Endodermal cell (in vitro differentiated cells): ENCODE data around the gene OPTN. TPM values are rescaled to one million over a fixed set of nuclear protein-coding genes. Genes with fewer than 3 reads are reported as not detected.

ENCODE experiments used
- DNase-seq: peaks from one replicate; pipeline ENCODE4 v3.0.0-alpha.2; 2017
- H3K27ac ChIP-seq: 2 replicates; pipeline ENCODE4 v1.5.1; 2013; ENCODE audit warnings: mild to moderate bottlenecking, low read depth, low read length, moderate library complexity
- H3K27me3 ChIP-seq: 2 replicates; pipeline ENCODE4 v1.6.1; 2013; ENCODE audit warnings: mild to moderate bottlenecking, low read length, moderate library complexity; ENCODE audit not compliant: insufficient read depth, control insufficient read depth, poor library complexity, severe bottlenecking
- H3K36me3 ChIP-seq: 2 replicates; pipeline ENCODE4 v1.7.0; 2013; ENCODE audit warnings: mild to moderate bottlenecking, low read length, moderate library complexity; ENCODE audit not compliant: control insufficient read depth, insufficient read depth
- H3K4me1 ChIP-seq: one replicate; pipeline ENCODE4 v1.7.0; 2013; ENCODE audit warnings: low read length; ENCODE audit not compliant: control insufficient read depth, insufficient read depth
- H3K4me3 ChIP-seq: 2 replicates; pipeline ENCODE4 v1.5.1; 2013; ENCODE audit warnings: mild to moderate bottlenecking, low read length, moderate library complexity
- H3K9ac ChIP-seq: 2 replicates; pipeline ENCODE4 v1.6.1; 2013; ENCODE audit warnings: mild to moderate bottlenecking, low read length, moderate library complexity; ENCODE audit not compliant: poor library complexity, severe bottlenecking; ENCODE audit errors: extremely low read depth
- H3K9me3 ChIP-seq: 2 replicates; pipeline ENCODE4 v1.6.1; 2013; ENCODE audit warnings: mild to moderate bottlenecking, low read length, moderate library complexity; ENCODE audit not compliant: control insufficient read depth
- H3K27ac Mint-ChIP-seq: 2 replicates; pipeline ENCODE4 v1.8.0; 2020; ENCODE audit warnings: mixed read lengths
- H3K27me3 Mint-ChIP-seq: 2 replicates; pipeline ENCODE4 v1.8.0; 2021; ENCODE audit warnings: mild to moderate bottlenecking, mixed read lengths; ENCODE audit not compliant: insufficient read depth
- H3K36me3 Mint-ChIP-seq: 2 replicates; pipeline ENCODE4 v1.8.0; 2020; ENCODE audit warnings: low read depth, mixed read lengths
- H3K4me1 Mint-ChIP-seq: 2 replicates; pipeline ENCODE4 v1.8.0; 2020; ENCODE audit warnings: mixed read lengths
- H3K4me3 Mint-ChIP-seq: 2 replicates; pipeline ENCODE4 v1.8.0; 2020; ENCODE audit warnings: mild to moderate bottlenecking, moderate library complexity, mixed read lengths
- H3K9me3 Mint-ChIP-seq: 2 replicates; pipeline ENCODE4 v1.8.0; 2020; ENCODE audit warnings: mild to moderate bottlenecking, mixed read lengths
- CTCF ChIP-seq: fragments of 200-600 bp; sonication (generic); conservative IDR thresholded peaks from 2 replicates; pipeline ENCODE4 v1.5.0; 2021; ENCODE audit warnings: antibody characterized with exemption, mild to moderate bottlenecking
- WGBS, 2 experiments: methylation state at CpG; one replicate each; pipeline versions ENCODE4 v1.1.5 to v1.1.7; 2013; ENCODE audit warnings: missing lambda C conversion rate in 2 of 2, mixed read lengths in 1 of 2; ENCODE audit not compliant: insufficient coverage in 1 of 2, insufficient read length in 1 of 2; 5-methylcytosine and 5-hydroxymethylcytosine counted together
- total RNA-seq, 2 donors: library from RNA; stranded (reverse); fragmentation: NEBNext Ultra II Directional in 1 of 2; extraction: Animal tissue kit (Norgen Biotek cat#: 25700) in 1 of 2; gene quantifications; 2 replicates in 1 of 2; 3 replicates in 1 of 2; pipeline ENCODE4 v1.2.1, GENCODE V29; 2021

The OPTN gene
- total RNA-seq, 2 donors from 2014 or later = 22.7 to 23.3 TPM

- Histone ChIP-seq H3K9ac (peak within 1 kb of the TSS; percentile 85), H3K9me3 (no peaks in the 10 kb centered on the region), H3K27ac (peak within 1 kb of the TSS; percentile 53), H3K4me1 (no peaks in the 10 kb centered on the region), H3K27me3 (no peaks in the 10 kb centered on the region), H3K4me3 (peak within 1 kb of the TSS; percentile 97), H3K36me3 (peaks cover 9% of the 10 kb centered on the region)
- WGBS, 2 experiments = 4 to 8% methylated on average over 25 to 56 of the region's 56 CpGs
- Mint-ChIP-seq H3K4me3 (peak within 1 kb of the TSS; percentile 70), H3K4me1 (peaks cover 10% of the 10 kb centered on the region), H3K27me3 (no peaks in the 10 kb centered on the region), H3K36me3 (peaks cover 6% of the 10 kb centered on the region), H3K9me3 (no peaks in the 10 kb centered on the region), H3K27ac (peak within 1 kb of the TSS; percentile 77)
- peak; percentile 92 for TF ChIP-seq CTCF
- peak; percentile 100 for DNase-seq
Measured at GRCh38 chr10:13160934-13161856, 61.2 kb downstream of the OPTN start, which contains the start of gene MCM10. Gene MCM10, plus strand, starts transcription at chr10:13161558. Its CDS starts 2,645 bp downstream, at chr10:13164203.

- Histone ChIP-seq H3K9ac (peak overlapping the region; percentile 85), H3K36me3 (peaks cover 9% of the 10 kb centered on the region), H3K27ac (peak overlapping the region; percentile 53), H3K27me3 (no peaks in the 10 kb centered on the region), H3K4me3 (peak overlapping the region; percentile 97), H3K4me1 (no peaks in the 10 kb centered on the region), H3K9me3 (no peaks in the 10 kb centered on the region)
- peak overlapping the region; percentile 20 for H3K27ac Mint-ChIP-seq
- H3K27me3 Mint-ChIP-seq = no peaks in the 10 kb centered on the region
- 2 to 3% methylated on average over 15 to 18 of the region's 18 CpGs for WGBS, 2 experiments
- peak overlapping the region; percentile 70 for H3K4me3 Mint-ChIP-seq
- peaks cover 10% of the 10 kb centered on the region for H3K4me1 Mint-ChIP-seq
- no peak for TF ChIP-seq CTCF
- no peak for DNase-seq
- H3K36me3 Mint-ChIP-seq = peaks cover 8% of the 10 kb centered on the region
- no peaks in the 10 kb centered on the region for H3K9me3 Mint-ChIP-seq
Measured at GRCh38 chr10:13161857-13162271, 61.9 kb downstream of the OPTN start.

- WGBS, 2 experiments = 93 to 100% methylated on average over 2 to 3 of the region's 3 CpGs
- no peak for TF ChIP-seq CTCF
- no peaks in the 10 kb centered on the region for H3K27me3 ChIP-seq
- H3K4me1 Mint-ChIP-seq = peaks cover 10% of the 10 kb centered on the region
- no peak overlapping the region for H3K4me3 ChIP-seq
- no peak for DNase-seq
- H3K36me3 Mint-ChIP-seq = peaks cover 13% of the 10 kb centered on the region
- H3K27ac ChIP-seq = no peak overlapping the region
- H3K4me1 ChIP-seq = no peaks in the 10 kb centered on the region
- peaks cover 9% of the 10 kb centered on the region for H3K36me3 ChIP-seq
- no peak overlapping the region for H3K9ac ChIP-seq
- H3K9me3 Mint-ChIP-seq = no peaks in the 10 kb centered on the region
- no peak overlapping the region for H3K27ac Mint-ChIP-seq
- H3K27me3 Mint-ChIP-seq = no peaks in the 10 kb centered on the region
- H3K9me3 ChIP-seq = no peaks in the 10 kb centered on the region
- no peak overlapping the region for H3K4me3 Mint-ChIP-seq
Measured at GRCh38 chr10:13163859-13164258, 63.9 kb downstream of the OPTN start.
